LHCN-M2 (cell line): ENCODE data around the gene ACY1. TPM values are rescaled to one million over a fixed set of nuclear protein-coding genes. Genes with fewer than 3 reads are reported as not detected.

Experiments used
- DNase-seq: peaks from one replicate; pipeline ENCODE4 v3.0.0-alpha.2; 2012; ENCODE audit warnings: low read depth
- total RNA-seq: library from RNA; depleted of rRNA; stranded (reverse); fragments of >200 nt; gene quantifications from 2 replicates; pipeline ENCODE4 v1.2.3, GENCODE V29; 2014

ACY1 gene
- total RNA-seq, 1 experiment from 2014 or later, result 75.4 TPM

DNA sequence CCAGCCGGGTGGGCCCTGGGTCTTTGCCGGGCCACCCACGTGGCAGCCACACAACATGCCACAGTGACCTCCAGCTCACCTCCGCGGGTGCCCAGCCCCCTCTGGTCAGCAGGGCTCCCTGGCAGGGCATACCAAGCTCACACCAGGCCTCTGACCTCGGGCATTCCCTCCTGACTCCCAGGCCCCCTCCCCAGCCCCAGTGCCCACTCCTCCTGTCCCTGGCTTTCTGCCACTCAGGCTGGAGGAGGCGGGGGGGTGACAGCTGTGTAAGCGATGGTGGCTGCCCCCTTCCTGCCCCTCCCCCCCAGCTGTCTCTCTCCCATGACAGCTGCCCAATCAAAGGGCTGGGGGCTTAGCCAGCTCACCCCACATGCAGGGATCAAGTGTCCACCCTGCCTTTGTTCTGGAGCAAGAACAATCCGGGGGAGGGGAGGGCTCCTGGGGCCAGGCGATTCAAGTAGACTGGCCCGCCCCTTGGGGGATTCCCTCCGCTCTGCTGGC, 19.3 kb upstream of the ACY1 start:
- DNase-seq, result peak; percentile 94

- peak; percentile 30 for DNase-seq
Observed at GRCh38 chr3:51964521-51964920, 18.8 kb upstream of the ACY1 start.

DNA sequence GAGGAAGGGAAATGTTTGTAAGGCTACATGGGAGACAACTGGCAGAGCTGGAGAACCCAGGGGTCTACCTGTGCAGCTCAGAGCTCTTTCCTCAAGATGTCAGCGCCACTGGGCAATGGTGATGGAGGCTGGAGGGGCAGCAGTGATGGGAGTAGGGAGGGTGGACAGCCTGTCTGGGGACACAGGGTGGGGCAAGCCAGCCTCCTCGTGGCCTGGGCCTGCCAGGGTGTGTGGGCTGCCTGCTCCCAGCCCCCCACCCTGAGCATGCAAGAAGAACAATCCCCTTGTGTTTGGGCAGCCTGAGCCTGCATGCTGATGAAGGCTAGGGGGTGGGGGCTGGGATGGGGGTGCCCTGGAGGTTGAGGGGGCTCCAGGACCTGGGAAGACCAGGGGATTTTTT, 17.3 kb upstream of the ACY1 start:
- no peak for DNase-seq

- DNase-seq, result peak; percentile 21
Observed at GRCh38 chr3:51966486-51966885, 16.8 kb upstream of the ACY1 start.

- DNase-seq, result no peak
Observed at GRCh38 chr3:51966922-51967383, 16.4 kb upstream of the ACY1 start.

GRCh38 chr3:51967384-51968169, 15.8 kb upstream of the ACY1 start, which contains the start of gene PCBP4:
Gene PCBP4, minus strand, starts transcription at chr3:51967454. Its CDS starts 6,214 bp downstream, at chr3:51961240.
- DNase-seq, result peak; percentile 29

DNA sequence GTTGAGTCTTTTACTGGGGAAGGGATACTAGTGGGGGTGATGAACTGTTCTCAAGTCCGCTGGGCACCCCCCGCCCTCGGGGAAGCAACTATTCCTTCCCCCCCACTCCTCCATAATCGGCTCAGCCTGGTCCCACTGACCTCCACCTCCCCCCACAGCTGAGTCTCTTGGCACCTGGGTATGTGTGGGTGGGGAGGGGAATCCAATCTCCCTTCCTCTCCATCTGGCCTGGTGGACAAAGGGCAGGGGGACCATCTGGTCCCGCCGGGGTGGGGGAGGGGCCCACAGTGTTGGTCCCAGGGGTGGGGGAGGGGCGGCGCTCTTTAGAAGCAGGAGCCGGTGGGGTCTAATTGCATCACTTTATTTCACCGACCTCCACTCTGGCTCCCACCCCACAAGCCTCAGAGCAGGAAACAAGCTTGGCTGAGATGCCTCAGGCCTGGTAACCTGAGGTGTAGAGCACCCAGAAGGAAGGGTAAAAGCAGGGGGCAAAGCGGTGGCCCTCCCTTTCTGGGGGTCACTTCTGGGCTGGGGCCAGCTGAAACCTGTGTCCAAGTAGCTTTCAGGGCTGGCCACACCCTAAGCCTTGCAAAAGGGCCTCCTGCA, 15.1 kb upstream of the ACY1 start:
- peak; percentile 26 for DNase-seq

GRCh38 chr3:51968883-51969678, 14.3 kb upstream of the ACY1 start:
- no peak for DNase-seq

DNA sequence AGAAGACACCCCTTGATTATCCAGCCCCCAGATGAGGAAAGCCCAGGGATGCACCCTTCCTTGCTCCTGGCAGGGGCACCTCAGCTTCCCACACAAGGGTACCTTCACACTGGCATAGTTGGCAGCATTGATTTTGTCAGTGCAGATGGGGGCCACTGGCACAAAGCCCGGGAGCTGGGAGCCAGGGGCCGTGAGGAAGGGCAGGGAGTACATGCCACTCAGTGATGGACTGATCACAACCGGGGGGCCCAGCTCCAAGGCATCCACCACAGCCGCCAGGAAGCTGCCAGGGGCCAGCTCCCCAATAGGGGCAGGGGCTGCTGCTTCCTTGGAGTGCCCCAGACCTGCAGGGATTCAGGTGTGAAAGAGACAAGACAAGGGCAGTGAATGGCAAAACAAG, 13.5 kb upstream of the ACY1 start:
- DNase-seq, result no peak

GRCh38 chr3:51970606-51971300, 12.6 kb upstream of the ACY1 start:
- DNase-seq, result no peak

- DNase-seq, result no peak
Observed at GRCh38 chr3:51971350-51971749, 12.0 kb upstream of the ACY1 start.

- no peak for DNase-seq
Observed at GRCh38 chr3:51974277-51974962, 8.9 kb upstream of the ACY1 start.

DNA sequence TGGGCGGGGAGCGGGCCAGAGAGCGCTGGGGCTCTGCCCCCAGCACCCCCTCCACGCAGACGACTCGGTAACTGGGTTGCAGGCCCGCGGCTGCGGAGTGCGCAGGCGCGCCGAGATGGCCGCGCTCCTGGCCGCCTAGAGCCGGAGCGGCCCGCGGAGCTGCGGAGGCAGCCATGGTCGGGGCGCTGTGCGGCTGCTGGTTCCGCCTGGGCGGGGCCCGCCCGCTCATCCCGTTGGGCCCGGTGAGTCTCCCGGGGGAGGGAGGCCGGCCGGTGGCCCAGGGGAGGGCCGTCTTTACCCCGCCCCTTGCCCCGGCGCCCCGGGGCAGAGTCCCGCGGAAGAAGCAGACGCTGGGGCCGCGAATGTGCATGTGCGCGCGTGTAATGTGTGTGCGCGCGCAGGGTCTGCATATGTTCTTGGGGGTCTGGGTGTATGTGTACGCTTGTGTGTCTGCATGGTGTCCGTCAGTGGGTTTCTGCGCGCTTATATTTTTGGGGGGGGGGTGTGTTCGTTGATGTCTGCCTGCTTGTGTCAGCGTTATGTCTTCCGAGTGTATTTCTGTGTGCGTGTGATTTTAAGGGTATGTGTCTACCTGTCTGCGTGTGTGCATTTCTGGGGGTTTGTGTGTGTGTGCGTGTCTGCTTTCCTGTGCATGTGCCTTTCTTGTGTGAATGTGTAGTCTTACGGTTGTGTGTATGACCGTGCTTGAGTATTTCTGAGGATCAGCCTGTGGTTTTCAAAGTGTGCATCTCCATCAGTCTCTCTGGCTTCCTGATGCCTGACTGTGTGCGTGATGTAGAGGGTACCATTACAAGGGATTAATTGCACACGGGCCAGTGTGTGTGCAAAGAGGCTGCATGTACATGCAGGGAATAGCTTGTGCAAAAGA, 8.1 kb upstream of the ACY1 start, which contains the start of gene ABHD14A:
ABHD14A (plus strand) TSS at position 102 of the 889 bp plus-strand sequence; CDS start at position 174, 72 bp downstream.
- peak; percentile 54 for DNase-seq

GRCh38 chr3:51975852-51976549, 7.3 kb upstream of the ACY1 start:
- DNase-seq, result peak; percentile 68

DNA sequence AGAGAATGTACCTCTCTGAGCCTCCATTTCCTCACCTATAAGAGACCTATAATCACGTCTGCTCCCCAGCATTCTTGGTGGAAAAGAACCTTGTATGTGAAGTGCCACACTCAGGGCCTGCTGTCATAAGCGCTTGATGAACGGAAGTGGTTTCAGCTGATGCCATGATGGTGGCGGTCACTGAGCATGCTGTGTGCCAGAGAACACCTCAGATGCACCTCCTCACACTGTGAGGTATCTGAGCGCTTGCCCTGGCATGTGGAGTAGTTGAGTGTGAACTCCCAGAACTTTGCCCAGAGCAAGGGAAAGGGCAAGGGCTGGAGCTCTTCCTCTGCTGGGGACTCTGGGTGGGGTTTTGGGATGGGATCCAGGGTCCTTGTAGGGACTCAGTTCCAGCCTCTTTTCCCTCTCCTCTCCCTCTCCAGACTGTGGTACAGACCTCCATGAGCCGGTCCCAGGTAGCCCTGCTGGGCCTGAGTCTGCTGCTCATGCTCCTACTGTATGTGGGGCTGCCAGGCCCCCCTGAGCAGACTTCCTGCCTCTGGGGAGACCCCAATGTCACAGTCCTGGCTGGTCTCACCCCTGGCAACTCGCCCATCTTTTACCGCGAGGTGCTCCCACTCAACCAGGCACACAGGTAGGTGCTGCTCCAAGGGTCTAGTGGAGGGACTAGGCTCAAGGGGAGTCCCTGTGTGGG, 5.7 kb upstream of the ACY1 start:
- no peak for DNase-seq

DNA sequence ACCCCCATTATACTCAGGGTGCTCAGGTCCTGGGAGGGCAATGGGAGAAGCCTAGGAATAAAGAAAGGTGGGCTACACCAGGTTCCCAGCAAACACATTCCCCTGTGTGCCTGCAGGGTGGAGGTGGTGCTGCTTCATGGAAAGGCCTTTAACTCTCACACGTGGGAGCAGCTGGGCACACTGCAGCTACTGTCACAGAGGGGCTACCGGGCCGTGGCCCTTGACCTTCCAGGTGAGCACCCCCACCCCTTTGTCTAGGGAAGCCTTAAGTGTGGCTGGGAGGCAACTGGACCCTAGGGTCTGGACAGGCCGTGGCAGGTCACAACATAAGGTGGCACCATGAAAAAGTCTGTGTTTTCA, 5.2 kb upstream of the ACY1 start:
- no peak for DNase-seq

GRCh38 chr3:51980253-51980652, 3.1 kb upstream of the ACY1 start:
- DNase-seq, result no peak

DNA sequence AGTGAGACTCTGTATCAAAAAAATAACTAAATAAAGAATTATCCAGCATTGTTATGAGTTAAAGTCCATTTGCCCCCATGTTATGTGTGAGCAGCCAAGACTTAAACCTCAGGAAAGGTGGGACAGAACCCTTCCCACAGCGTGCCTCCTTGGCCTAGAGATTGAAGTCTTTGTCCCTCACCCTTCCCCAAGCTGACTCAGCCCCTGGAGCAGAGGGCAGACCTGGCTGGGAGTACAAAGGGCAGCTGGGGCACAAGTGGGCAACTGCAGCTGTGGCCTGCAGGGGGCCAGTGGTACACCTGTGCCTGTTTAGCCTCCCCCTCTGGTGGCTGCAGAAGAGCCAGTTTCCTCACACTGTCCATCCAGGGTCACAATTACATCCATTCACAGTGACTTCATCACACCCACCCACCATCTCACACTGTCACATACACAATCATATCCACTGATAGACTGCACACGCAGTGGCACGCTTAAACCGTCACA, 940 bp upstream of the ACY1 start:
- peak; percentile 54 for DNase-seq
